Measurements from ENCODE around the gene HSPB3.
A peak's percentile ranks its signal among the peaks of the same experiment; 100 is the strongest.
"Not testable (repeated sequence)": the region's sequence is repeated elsewhere in the genome, so short reads cannot be mapped to it uniquely, and the experiment has no call there.

The HSPB3 gene

GRCh38 chr5:54455413-54456157 is at the start of gene HSPB3:
TSS of gene HSPB3 (plus strand) at chr5:54455699. CDS start at chr5:54455790, 91 bp downstream.
- no peak for DNase-seq

GRCh38 chr5:54411176-54411575 is 44.3 kb upstream of the HSPB3 start:
- no peak for DNase-seq

GRCh38 chr5:54412913-54413312 is 42.6 kb upstream of the HSPB3 start:
- no peak for DNase-seq

DNA sequence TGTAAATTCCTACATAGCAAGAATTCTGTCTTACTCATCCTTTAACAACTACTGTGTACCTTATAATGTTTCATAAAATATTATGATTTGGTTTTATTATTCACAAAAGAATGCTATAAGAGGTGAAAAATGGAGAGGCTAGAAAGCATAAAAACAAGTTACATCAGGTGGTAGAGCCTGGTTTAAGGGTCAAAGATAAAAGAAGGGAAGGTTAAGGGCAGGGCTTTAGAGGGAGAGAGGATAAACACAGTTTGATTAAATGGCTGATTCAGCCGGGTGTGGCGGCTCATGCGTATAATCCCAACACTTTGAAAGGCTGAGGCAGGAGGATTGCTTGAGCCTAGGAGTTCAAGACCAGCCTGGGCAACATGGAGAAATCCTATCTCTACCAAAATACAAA is 40.4 kb upstream of the HSPB3 start:
- DNase-seq: no peak

DNA sequence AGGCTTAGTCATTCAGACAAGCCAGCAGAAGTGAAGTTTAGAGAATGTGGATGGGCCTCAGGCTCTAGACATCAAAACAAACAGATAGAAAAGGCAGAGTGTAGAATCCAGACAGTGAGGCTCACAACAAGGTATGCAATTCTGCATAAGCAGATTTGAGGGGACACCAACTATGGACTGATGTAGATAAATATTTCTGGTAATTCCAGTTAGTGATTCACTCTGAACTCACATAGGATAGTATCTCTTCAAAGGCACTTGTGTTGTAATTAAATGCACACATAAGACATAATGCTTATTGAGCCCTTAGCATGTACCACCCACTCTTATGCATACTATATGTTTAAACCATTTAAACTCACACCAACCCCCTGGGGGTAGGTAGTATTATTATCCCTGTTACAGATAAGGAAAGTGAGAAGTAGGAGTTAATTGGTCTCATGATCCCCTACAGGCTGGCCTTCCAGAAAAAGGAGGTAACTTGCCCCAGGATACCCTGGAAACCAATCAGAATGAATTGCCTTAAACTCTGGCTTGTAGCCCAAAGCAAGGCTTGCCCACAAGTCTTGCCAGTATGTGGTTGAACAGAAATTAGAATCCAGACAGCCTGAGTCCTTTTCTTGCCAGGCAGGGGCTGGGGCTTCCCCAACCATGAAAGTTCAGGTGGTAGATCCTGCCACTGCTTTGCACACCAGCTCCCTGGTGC is 39.5 kb upstream of the HSPB3 start:
- no peak for DNase-seq

DNA sequence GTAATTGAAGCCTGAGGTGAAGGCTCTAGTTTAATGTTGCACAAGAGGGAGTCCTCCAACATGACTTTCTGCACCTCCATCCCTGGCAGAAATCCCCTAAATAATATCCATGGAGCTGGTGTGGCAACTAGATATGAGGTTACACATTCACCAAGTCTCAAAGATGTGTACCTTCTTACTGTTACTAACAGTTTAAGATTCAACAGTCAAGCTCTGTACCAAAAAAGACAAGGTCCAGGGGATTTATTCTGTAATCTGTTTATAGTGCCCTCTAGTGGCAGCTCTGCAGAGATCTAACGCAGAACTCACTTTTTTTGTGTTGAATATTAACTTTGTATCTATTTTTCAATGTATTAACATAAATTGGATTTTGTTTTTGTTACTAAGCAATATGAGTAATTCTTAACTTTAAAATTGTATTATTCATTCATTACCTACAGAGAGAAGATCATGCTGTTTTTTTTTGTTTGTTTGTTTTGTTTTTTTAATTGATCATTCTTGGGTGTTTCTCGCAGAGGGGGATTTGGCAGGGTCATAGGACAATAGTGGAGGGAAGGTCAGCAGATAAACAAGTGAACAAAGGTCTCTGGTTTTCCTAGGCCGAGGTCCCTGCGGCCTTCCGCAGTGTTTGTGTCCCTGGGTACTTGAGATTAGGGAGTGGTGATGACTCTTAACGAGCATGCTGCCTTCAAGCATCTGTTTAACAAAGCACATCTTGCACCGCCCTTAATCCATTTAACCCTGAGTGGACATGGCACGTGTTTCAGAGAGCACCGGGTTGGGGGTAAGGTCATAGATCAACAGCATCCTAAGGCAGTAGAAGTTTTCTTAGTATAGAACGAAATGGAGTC is 35.7 kb upstream of the HSPB3 start:
- DNase-seq: peak; percentile 8 to 50

DNA sequence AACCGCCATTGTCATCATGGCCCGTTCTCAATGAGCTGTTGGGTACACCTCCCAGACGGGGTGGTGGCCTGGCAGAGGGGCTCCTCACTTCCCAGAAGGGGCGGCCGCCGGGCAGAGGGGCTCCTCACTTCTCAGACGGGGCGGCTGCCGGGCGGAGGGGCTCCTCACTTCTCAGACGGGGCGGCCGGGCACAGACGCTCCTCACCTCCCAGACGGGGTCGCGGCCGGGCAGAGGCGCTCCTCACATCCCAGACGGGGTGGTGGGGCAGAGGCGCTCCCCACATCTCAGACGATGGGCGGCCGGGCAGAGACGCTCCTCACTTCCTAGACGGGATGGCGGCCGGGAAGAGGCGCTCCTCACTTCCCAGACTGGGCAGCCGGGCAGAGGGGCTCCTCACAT is 35.0 kb upstream of the HSPB3 start:
- not testable (repeated sequence) for DNase-seq

GRCh38 chr5:54421976-54422375 is 33.5 kb upstream of the HSPB3 start:
- no peak for DNase-seq

GRCh38 chr5:54425258-54425657 is 30.2 kb upstream of the HSPB3 start:
- DNase-seq: no peak

DNA sequence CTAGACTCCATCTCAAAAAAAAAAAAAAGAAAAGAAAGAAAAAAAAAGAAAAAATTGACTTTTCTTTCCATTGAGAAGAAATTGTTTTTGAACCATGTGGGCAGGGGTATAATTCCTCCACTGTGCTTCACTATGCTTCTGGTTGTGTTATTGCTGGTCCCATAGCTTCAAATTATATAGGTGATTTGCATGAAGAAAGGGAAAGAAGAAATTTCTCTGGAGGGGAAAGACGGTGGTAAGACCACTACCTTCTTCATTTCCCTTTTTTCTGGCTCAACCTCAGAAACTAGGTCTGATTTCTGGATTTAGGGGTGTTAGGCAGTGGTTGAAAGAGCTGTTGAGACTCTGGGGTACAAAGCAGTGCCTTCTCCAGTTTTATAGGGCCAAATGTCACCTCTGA is 29.3 kb upstream of the HSPB3 start:
- DNase-seq: no peak

DNA sequence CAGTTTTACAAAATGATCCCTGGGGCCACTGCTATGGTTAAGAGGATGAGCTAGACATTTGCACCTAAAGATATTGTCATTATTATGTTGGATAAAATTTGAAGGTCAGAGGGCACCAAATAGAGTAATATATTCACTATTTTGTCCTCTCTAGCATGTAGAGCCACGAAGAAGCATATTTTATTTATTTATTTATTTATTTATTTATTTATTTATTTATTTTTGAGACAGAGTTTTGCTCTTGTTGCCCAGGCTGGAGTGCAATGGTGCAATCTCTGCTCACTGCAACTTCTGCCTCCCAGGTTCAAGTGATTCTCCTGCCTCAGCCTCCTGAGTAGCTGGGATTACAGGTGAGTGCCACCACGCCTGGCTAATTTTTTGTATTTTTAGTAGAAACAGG is 20.8 kb upstream of the HSPB3 start:
- not testable (repeated sequence) for DNase-seq

DNA sequence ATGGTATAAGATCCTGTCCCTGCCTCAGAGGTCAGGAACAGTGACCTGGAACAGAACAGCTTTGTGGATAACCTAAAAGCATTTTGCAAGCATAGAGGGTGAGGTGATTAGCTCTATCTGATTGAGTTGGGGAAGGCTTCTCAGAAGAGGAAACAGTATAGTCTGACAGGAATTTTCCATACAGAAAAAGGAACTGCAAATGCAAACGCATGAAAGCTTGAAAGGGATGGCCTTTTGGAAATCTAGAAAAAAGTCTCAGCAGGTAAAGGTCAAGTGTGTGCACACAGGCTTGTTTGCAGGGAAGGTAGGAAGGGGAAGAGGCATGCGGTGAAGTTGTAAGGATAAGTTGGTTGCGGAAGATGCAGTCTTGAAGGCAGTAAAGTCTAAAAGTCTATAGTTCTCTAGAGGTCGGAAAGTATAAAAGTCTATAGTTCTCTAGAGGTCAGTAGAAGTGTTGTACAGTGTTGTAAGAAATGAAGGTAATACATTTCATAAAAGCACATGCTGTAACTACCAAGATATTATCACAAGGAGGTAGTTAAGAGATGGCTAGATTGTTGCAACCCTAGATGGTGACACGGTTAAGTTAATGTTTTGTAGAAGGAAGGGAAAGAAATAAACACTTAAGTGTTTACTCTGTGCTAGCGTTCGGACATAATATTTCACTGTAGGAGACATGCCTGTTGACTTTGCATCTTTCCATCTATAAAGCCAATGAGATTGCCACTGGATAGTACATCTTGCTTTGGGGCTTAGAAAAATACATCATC is 16.7 kb upstream of the HSPB3 start:
- no peak for DNase-seq

DNA sequence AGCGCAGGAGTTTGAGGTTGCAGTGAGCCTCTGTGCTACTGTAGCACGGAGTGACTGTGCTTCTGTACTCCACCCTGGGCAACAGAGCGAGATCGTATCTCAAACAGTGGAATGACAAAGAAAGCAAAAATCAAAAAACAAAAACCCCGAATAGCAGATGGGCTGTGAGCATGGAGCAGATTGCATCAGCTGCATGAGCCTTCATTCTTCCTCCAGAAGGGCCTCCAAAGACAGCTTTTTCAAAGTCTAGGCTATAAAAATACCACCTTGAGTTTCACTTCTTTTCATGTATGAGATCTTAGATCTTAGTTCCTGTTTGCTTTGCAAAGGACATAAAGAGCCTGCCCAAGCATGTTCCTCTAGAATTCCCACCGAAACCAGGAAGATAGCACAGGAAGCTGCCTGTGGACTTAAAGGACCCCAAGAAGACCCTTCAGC is 15.0 kb upstream of the HSPB3 start:
- DNase-seq: no peak

DNA sequence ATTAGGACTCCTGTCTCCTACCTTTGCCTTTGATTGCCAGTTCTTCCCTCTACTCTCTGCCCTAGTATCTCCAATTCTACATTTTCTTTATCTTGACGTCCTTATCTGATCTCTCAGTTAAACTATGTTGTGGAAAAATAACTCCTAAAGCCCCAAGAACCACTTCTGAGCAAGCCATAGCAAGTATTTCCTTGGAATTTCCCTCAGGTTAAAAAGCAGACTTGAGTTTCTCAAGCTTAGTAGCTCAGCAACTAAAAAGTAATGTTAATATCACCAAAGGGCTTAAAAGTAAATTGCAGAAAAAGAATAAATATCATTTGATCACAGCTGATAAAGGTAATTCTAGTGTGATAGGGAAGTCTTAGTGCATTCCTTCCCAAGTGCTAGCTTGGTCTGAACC is 13.2 kb upstream of the HSPB3 start:
- no peak for DNase-seq

GRCh38 chr5:54443270-54443669 is 12.2 kb upstream of the HSPB3 start:
- DNase-seq: peak in 1 of 2 donors; percentile 19

GRCh38 chr5:54445691-54446378 is 9.7 kb upstream of the HSPB3 start:
- DNase-seq: no peak

DNA sequence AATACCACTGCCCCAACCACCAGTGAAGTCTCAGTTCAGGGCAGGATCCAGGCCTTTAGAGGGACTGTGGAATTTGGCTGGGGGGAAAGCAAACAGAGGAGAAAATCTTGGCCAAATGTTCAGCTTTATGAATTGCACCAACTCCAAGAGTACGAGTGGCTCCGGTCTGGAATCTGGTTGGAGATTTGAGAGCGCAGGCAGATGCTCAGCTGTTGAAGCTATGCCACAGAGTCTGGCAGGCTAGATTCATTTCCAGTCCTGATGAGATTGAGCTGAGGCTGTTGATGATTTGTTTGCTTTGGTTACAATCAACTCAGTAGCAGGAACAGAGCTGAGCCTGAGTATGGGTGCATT is 9.1 kb upstream of the HSPB3 start:
- DNase-seq: no peak

GRCh38 chr5:54449923-54450322 is 5.6 kb upstream of the HSPB3 start:
- no peak for DNase-seq

- no peak for DNase-seq
Observed at GRCh38 chr5:54450542-54450941, 5.0 kb upstream of the HSPB3 start.

GRCh38 chr5:54453046-54453445 is 2.5 kb upstream of the HSPB3 start:
- DNase-seq: no peak

GRCh38 chr5:54454602-54455001 is 897 bp upstream of the HSPB3 start:
- no peak for DNase-seq
